H1 (cell line): ENCODE results near the gene TMEM17. TPM values are rescaled to one million over a fixed set of nuclear protein-coding genes. Genes with fewer than 3 reads are reported as not detected.

Experiments used
- CHD7 ChIP-seq: fragments of 300-600 bp; sonication (generic); IDR thresholded peaks from 2 replicates; pipeline ENCODE4 v1.7.1; 2012; ENCODE audit warnings: low read length, moderate library complexity, mild to moderate bottlenecking, inconsistent platforms; ENCODE audit not compliant: insufficient replicate concordance
- CTBP2 ChIP-seq: IDR thresholded peaks from 2 replicates; pipeline ENCODE4 v1.7.0; 2011; ENCODE audit warnings: borderline replicate concordance, mild to moderate bottlenecking, moderate library complexity, mixed read lengths, low read length; ENCODE audit not compliant: insufficient read depth, insufficient read length
- EGR1 ChIP-seq: IDR thresholded peaks from 2 replicates; pipeline ENCODE4 v1.6.1; 2011; ENCODE audit warnings: low read depth, low read length, borderline replicate concordance
- KDM4A ChIP-seq: IDR thresholded peaks from one replicate; pipeline ENCODE4 v1.7.1; 2012; ENCODE audit warnings: low read depth, mild to moderate bottlenecking, moderate library complexity, low read length, inconsistent platforms; ENCODE audit not compliant: severe bottlenecking
- NANOG ChIP-seq: IDR thresholded peaks from 2 replicates; pipeline ENCODE4 v1.6.1; 2011; ENCODE audit warnings: low read length, low read depth, mild to moderate bottlenecking, inconsistent platforms; ENCODE audit not compliant: insufficient read depth, poor library complexity, severe bottlenecking
- POLR2A ChIP-seq, 2 experiments: IDR thresholded peaks; 1 replicate in 1 of 2; 2 replicates in 1 of 2; pipeline ENCODE4 v1.6.1; 2011; ENCODE audit warnings: low read depth in 2 of 2, low read length in 2 of 2, mild to moderate bottlenecking in 2 of 2; ENCODE audit errors: control extremely low read depth in 1 of 2
- RNF2 ChIP-seq: fragments of 200-900, 300-1000 bp; sonication (generic); IDR thresholded peaks from 2 replicates; pipeline ENCODE4 v1.7.1; 2016; ENCODE audit warnings: borderline replicate concordance, low read depth, mild to moderate bottlenecking, antibody characterized with exemption, low read length; ENCODE audit not compliant: poor library complexity, severe bottlenecking; ENCODE audit errors: missing control alignments
- RXRA ChIP-seq: IDR thresholded peaks from 2 replicates; pipeline ENCODE4 v1.6.1; 2011; ENCODE audit warnings: low read depth, mild to moderate bottlenecking, low read length, moderate library complexity; ENCODE audit not compliant: insufficient read depth
- TBP ChIP-seq: IDR thresholded peaks from 2 replicates; pipeline ENCODE4 v1.6.1; 2011; ENCODE audit warnings: low read depth, low read length, improper control_type of control experiment
- polyA plus RNA-seq, 7 experiments: library from polyadenylated mRNA; depleted of rRNA in 3 of 7; stranded (reverse) in 5 of 7; unstranded in 2 of 7; fragments of >200 nt in 5 of 7; fragments of 200-250 nt in 2 of 7; gene quantifications; 1 replicate in 5 of 7; 2 replicates in 1 of 7; 4 replicates in 1 of 7; pipeline versions ENCODE4 v1.2.1 to v1.2.3, GENCODE V29; 2011 to 2013; ENCODE audit warnings: missing spikeins in 2 of 7, mixed read lengths in 2 of 7
- total RNA-seq: library from RNA; stranded (reverse); fragmentation: NEBNext Ultra II Directional; extraction: Animal tissue kit (Norgen Biotek cat#: 25700); gene quantifications from 2 replicates; pipeline ENCODE4 v1.2.1, GENCODE V29; 2021

The TMEM17 gene
- total and polyA plus RNA-seq, 2 of the 8 experiments (the other 6 are each of a cell fraction or from before 2014, with no cell fraction given) = 0.69 to 1.2 TPM

DNA sequence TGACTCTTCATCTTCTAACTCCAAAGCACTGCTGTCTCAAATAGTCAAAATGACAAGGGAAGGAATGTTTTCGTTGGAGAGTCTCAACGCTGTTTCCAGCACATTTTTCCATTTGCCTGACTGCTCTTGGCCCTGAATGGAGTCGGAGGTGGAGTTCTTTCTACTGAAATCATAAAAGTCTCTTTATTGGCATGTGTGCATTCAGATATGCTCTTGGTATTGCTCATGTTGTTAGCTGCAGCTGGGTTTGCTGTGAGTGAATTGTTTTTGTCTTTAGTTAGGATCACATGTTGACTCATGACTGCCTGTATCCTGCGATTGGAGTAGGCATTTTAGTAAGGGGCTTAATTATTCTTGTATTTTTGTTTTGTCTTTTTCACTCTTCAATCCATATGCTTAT lies 16.8 kb downstream of the TMEM17 start (continued):
- no peak for TF ChIP-seq CHD7
- TF ChIP-seq RXRA = no peak
- TF ChIP-seq EGR1 = no peak
- no peak for TF ChIP-seq KDM4A
- no peak for TF ChIP-seq CTBP2
- TF ChIP-seq TBP = no peak
- TF ChIP-seq RNF2 = no peak
- no peak for TF ChIP-seq NANOG
- no peak for TF ChIP-seq POLR2A (IDR thresholded peaks at IDR 0.05; ENCODE audit: control extremely low read depth in 1 of 2, low read depth in 2 of 2, low read length in 2 of 2)
